ENCODE measurements around the gene MAMDC4.

- TF ChIP-seq CTCF (IDR thresholded peaks at IDR 0.05) (no peak), POLR2A (IDR thresholded peaks at IDR 0.05) (no peak), POLR2AphosphoS5 (IDR thresholded peaks at IDR 0.05) (no peak), EP300 (IDR thresholded peaks at IDR 0.05) (no peak)
Observed at GRCh38 chr9:136844761-136845464, 7.2 kb upstream of the MAMDC4 start.

Measured in gastroesophageal sphincter (tissue), 3 donors.